ENCODE data around the gene HCN3. TPM values are rescaled to one million over a fixed set of nuclear protein-coding genes. Genes with fewer than 3 reads are reported as not detected.

HCN3 gene
- total and polyA plus RNA-seq, 2 of the 13 experiments (the other 11 are each of a cell fraction or from before 2014, with no cell fraction given), result 2.4 to 10.2 TPM

DNA sequence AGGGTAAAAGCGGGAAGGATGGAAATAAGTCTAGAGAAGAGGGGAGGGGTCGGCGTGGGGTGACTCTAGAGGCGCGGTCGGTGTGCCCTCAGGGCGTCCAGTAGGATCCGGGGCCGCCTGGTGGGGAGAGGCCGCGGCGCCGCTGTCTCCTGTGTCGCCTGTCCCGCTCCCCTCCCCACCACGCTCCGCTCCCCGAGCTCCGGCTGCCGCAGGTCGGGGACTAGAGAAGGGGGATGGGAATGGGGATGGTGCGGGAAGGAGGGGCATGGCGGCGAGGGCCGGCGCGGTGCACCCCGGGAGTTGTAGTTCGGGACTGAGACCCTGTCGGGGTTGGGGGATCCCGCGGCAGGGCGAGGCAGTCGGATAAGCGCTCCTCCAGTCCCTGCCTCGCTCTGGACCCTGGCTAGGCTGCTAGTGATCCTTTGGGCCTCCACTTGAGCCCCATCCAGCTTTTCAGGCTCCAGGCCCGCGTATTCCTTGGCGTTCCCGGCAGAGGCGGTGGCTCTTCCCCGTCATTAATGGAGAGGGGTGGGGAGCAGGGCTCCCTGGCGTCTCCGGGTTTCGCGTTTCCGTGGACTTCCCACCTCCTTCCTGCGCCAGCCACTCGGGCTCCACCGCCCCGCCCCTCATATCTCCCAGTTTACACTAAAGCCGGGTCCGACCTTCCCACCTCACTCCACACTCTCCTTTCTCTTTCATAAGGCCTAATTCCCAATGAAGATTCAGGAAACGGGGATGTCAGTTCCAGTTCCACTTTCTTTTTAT, 21.8 kb upstream of the HCN3 start, which contains the start of gene ENTREP3 (continued):
- TF ChIP-seq KDM6A (CRISPR knock-in tag; IDR thresholded peaks at IDR 0.05; ENCODE audit: low read depth), result no peak
- TF ChIP-seq NR2C2 (CRISPR knock-in tag; IDR thresholded peaks at IDR 0.05; ENCODE audit: borderline replicate concordance), result peak; percentile 66; the same call in 1 of the 2 replicates
- no peak for TF ChIP-seq ZBTB2 (CRISPR knock-in tag; IDR thresholded peaks at IDR 0.05; ENCODE audit: low read depth)
- TF ChIP-seq ZNF792 (CRISPR knock-in tag; IDR thresholded peaks at IDR 0.05), result no peak
- no peak for TF ChIP-seq RAD51 (IDR thresholded peaks at IDR 0.05; ENCODE audit: borderline replicate concordance)
- TF ChIP-seq, protein P1, sequence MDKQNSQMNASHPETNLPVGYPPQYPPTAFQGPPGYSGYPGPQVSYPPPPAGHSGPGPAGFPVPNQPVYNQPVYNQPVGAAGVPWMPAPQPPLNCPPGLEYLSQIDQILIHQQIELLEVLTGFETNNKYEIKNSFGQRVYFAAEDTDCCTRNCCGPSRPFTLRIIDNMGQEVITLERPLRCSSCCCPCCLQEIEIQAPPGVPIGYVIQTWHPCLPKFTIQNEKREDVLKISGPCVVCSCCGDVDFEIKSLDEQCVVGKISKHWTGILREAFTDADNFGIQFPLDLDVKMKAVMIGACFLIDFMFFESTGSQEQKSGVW (CRISPR knock-in tag; IDR thresholded peaks at IDR 0.05; ENCODE audit: borderline replicate concordance), result no peak
- TF ChIP-seq, protein P2, sequence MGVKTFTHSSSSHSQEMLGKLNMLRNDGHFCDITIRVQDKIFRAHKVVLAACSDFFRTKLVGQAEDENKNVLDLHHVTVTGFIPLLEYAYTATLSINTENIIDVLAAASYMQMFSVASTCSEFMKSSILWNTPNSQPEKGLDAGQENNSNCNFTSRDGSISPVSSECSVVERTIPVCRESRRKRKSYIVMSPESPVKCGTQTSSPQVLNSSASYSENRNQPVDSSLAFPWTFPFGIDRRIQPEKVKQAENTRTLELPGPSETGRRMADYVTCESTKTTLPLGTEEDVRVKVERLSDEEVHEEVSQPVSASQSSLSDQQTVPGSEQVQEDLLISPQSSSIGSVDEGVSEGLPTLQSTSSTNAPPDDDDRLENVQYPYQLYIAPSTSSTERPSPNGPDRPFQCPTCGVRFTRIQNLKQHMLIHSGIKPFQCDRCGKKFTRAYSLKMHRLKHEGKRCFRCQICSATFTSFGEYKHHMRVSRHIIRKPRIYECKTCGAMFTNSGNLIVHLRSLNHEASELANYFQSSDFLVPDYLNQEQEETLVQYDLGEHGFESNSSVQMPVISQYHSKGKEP (CRISPR knock-in tag; IDR thresholded peaks at IDR 0.05), result no peak
- TF ChIP-seq, protein P3, sequence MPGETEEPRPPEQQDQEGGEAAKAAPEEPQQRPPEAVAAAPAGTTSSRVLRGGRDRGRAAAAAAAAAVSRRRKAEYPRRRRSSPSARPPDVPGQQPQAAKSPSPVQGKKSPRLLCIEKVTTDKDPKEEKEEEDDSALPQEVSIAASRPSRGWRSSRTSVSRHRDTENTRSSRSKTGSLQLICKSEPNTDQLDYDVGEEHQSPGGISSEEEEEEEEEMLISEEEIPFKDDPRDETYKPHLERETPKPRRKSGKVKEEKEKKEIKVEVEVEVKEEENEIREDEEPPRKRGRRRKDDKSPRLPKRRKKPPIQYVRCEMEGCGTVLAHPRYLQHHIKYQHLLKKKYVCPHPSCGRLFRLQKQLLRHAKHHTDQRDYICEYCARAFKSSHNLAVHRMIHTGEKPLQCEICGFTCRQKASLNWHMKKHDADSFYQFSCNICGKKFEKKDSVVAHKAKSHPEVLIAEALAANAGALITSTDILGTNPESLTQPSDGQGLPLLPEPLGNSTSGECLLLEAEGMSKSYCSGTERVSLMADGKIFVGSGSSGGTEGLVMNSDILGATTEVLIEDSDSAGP (CRISPR knock-in tag; IDR thresholded peaks at IDR 0.05; ENCODE audit: borderline replicate concordance), result no peak; the same call in 1 of the 2 replicates
- TF ChIP-seq MAZ (IDR thresholded peaks at IDR 0.05; ENCODE audit: borderline replicate concordance, low read depth, low read length), result peak; percentile 47; the same call in 1 of the 2 replicates
- TF ChIP-seq MAZ (CRISPR knock-in tag; IDR thresholded peaks at IDR 0.05; ENCODE audit: low read depth), result peak; percentile 57; the same call in 1 of the 2 replicates
- no peak for TF ChIP-seq MTA1 (CRISPR knock-in tag; IDR thresholded peaks at IDR 0.05; ENCODE audit: borderline replicate concordance)
- TF ChIP-seq, protein P4, sequence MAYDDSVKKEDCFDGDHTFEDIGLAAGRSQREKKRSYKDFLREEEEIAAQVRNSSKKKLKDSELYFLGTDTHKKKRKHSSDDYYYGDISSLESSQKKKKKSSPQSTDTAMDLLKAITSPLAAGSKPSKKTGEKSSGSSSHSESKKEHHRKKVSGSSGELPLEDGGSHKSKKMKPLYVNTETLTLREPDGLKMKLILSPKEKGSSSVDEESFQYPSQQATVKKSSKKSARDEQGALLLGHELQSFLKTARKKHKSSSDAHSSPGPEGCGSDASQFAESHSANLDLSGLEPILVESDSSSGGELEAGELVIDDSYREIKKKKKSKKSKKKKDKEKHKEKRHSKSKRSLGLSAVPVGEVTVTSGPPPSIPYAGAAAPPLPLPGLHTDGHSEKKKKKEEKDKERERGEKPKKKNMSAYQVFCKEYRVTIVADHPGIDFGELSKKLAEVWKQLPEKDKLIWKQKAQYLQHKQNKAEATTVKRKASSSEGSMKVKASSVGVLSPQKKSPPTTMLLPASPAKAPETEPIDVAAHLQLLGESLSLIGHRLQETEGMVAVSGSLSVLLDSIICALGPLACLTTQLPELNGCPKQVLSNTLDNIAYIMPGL (CRISPR knock-in tag; IDR thresholded peaks at IDR 0.05; ENCODE audit: borderline replicate concordance in 1 of 2, low read depth in 1 of 2), result peak; percentile 54 to 71; a peak in 1 of 4 replicates
- TF ChIP-seq BRCA1 (CRISPR knock-in tag; IDR thresholded peaks at IDR 0.05), result no peak
- 0 out of 2 replicates have a peak, but pooled peaks have one; percentile 42 for TF ChIP-seq ZNF451 (CRISPR knock-in tag; IDR thresholded peaks at IDR 0.05)
- peak; percentile 55 for TF ChIP-seq AGO2 (optimal IDR thresholded peaks at IDR 0.05; ENCODE audit: low read depth, low read length)
- TF ChIP-seq MBNL3 (CRISPR knock-in tag; conservative IDR thresholded peaks at IDR 0.05), result no peak
- TF ChIP-seq, protein P5, sequence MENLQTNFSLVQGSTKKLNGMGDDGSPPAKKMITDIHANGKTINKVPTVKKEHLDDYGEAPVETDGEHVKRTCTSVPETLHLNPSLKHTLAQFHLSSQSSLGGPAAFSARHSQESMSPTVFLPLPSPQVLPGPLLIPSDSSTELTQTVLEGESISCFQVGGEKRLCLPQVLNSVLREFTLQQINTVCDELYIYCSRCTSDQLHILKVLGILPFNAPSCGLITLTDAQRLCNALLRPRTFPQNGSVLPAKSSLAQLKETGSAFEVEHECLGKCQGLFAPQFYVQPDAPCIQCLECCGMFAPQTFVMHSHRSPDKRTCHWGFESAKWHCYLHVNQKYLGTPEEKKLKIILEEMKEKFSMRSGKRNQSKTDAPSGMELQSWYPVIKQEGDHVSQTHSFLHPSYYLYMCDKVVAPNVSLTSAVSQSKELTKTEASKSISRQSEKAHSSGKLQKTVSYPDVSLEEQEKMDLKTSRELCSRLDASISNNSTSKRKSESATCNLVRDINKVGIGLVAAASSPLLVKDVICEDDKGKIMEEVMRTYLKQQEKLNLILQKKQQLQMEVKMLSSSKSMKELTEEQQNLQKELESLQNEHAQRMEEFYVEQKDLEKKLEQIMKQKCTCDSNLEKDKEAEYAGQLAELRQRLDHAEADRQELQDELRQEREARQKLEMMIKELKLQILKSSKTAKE (CRISPR knock-in tag; IDR thresholded peaks at IDR 0.05; ENCODE audit: borderline replicate concordance), result no peak
- peak; percentile 22; the same call in 1 of the 2 replicates for TF ChIP-seq EEA1 (CRISPR knock-in tag; IDR thresholded peaks at IDR 0.05; ENCODE audit: borderline replicate concordance)
